ENCODE data around the gene UNC5C.

The UNC5C gene

DNA sequence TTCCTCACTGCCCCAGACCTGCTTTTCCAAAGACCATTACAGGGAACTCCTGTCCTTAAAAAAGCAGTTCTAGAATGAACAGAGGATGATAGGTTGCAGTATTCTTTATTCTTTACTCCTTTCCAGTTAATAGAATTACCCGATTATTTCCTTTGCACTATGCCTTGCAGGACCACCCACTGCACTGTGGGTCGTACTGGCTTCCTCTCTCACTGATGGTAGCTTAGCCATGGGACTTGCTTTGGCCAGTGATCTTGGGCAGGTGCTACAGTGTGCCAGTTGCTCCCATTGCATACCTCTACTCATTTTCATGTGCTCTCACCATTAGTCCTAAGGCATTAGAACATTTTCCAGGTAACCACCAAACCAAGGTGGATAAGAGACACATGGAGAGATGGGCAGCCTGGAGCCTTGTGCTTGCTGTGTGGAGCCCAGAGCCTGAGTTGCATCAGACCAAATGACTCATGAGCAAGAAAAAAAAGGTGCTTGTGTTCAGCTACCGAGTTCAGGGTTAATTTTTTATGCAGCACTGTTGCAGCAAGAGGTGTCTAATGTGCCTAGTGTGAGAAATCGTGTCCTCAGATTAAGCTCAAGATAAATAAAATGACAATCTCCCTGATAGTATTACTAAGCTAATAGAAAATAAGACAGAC, 7.6 kb upstream of the UNC5C start:
- no peak for DNase-seq (ENCODE audit: low read depth)
- TF ChIP-seq, protein P1, sequence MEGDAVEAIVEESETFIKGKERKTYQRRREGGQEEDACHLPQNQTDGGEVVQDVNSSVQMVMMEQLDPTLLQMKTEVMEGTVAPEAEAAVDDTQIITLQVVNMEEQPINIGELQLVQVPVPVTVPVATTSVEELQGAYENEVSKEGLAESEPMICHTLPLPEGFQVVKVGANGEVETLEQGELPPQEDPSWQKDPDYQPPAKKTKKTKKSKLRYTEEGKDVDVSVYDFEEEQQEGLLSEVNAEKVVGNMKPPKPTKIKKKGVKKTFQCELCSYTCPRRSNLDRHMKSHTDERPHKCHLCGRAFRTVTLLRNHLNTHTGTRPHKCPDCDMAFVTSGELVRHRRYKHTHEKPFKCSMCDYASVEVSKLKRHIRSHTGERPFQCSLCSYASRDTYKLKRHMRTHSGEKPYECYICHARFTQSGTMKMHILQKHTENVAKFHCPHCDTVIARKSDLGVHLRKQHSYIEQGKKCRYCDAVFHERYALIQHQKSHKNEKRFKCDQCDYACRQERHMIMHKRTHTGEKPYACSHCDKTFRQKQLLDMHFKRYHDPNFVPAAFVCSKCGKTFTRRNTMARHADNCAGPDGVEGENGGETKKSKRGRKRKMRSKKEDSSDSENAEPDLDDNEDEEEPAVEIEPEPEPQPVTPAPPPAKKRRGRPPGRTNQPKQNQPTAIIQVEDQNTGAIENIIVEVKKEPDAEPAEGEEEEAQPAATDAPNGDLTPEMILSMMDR (conservative IDR thresholded peaks at IDR 0.05; ENCODE audit: control insufficient read depth, insufficient read depth, low read depth, low read length): no peak
- no peak overlapping the region for H3K4me3 ChIP-seq (ENCODE audit: control insufficient read depth, low read depth, low read length)

DNA sequence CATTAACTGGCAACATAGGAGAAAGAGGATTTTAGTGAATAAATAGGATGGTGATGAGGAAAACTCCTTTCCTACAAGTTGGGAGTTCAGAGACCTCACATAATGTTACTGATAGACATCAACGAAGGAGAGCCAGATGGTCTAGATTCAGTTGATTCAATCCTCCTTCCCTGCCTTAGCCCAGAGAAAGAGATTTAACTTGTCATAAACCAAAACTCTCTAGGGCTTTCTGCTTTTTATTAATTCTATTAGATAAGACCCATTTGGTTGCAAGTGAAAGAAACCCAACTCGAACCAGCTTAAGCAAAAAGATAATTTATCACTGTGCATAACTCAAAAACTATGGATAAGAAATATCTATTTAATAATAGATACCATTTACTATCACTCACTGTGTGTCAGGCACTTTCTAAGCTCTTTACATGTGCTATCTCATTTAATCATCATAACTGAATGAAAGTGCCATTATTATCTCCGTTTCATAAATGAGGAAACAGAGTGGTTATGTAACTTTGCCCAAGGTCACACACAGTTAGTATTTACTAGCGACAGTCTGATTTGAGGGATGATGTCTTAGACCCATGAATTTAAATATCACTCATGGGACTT, 4.3 kb upstream of the UNC5C start:
- H3K4me3 ChIP-seq (ENCODE audit: control insufficient read depth, low read depth, low read length): no peak overlapping the region
- TF ChIP-seq, protein P1 (conservative IDR thresholded peaks at IDR 0.05; ENCODE audit: control insufficient read depth, insufficient read depth, low read depth, low read length): no peak

GRCh38 chr4:95551653-95552052, 2.9 kb upstream of the UNC5C start:
- no peak overlapping the region for H3K4me3 ChIP-seq (ENCODE audit: control insufficient read depth, low read depth, low read length)
- DNase-seq (ENCODE audit: low read depth): no peak
- TF ChIP-seq, protein P1 (conservative IDR thresholded peaks at IDR 0.05; ENCODE audit: control insufficient read depth, insufficient read depth, low read depth, low read length): no peak

More for the DNA sequence above, 4.3 kb upstream of the UNC5C start:
- DNase-seq (ENCODE audit: low read depth): no peak

DNA sequence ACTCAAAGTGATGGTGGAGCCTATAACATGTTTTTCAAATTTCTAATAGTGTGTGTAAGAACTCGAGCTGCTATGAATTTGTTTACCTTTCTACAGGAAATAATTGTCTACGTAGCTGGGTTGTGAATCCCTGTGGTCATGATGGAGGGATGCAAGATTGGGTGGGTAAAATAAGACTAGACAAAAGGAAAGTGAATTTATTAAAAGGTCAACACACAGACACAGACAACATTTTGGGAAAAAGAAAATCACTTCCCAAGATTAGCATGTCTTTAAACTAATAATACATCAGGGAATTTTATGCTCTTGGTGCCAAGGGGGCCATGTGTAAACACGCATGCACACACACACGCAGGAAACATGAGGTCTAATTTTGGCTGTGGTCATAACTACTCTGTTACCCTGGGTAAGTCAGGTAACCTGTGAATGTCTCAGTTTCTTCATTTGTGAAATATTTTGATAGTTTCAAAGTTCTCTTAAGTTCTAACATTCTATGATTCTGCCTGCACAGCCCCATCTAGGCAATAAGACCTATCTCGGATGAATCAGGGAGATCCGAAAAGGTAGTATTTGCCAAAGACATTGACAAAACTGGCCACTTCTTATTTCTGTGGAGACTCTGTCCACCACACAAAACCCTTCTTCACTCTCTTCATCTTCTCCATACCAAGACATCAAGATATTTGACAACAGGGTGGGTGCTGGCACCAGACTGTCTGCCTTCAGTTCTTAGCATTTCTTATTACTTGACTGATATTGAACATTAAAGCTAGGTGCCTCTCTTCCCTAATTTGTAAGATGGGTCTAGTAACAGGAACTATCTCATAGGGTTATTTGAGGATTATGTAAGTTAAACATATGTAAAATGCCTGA, 1.6 kb upstream of the UNC5C start:
- no peak for DNase-seq (ENCODE audit: low read depth)
- H3K4me3 ChIP-seq (ENCODE audit: control insufficient read depth, low read depth, low read length): no peak overlapping the region
- TF ChIP-seq, protein P1 (conservative IDR thresholded peaks at IDR 0.05; ENCODE audit: control insufficient read depth, insufficient read depth, low read depth, low read length): no peak

DNA sequence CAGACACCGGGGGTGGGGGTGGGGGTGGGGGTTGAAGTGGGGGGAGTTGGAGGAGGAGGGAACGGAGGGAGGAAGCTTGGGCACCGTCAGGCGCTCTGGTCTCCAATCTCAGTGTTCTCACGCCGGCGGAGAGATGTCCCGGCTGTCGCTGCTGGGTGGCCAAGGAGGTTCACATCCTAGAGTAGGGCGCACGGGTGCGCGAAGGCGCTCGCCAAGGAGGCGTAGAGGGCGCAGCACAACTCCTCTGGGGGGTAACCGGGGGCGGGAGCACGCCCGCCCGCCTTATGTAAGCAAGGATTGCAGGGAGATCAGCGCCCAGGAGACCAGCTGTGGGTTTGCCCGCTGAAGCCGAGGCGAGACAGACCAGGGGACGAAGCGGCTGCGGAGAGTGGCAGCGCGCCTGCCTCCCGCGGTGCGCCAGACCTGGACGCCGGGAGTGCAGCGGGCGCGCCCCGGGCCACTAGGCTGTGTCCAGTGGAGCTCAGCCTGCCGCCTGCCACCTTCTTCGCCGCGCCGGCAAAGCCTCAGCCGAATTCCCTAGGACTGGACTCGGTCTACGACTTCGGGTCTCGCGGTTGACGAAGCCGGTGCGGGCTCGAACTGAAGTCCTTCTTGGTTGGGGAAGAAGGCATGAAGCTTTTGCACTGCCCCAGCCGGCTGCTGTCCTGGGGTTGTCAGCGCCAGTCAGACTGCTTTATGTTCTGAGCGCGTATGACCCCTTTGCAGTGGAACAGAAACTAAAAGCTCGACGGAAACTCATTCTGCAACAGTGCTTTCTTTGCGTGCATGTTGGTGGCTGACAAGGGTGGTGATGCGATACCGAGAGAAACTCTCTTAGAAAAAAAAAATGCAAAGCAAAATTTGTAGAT, 707 bp upstream of the UNC5C start:
- peak overlapping the region; percentile 16 for H3K4me3 ChIP-seq (ENCODE audit: control insufficient read depth, low read depth, low read length)
- DNase-seq (ENCODE audit: low read depth): no peak

More for the DNA sequence above, 707 bp upstream of the UNC5C start:
- TF ChIP-seq, protein P1 (conservative IDR thresholded peaks at IDR 0.05; ENCODE audit: control insufficient read depth, insufficient read depth, low read depth, low read length): no peak
